Mesodermal cell (in vitro differentiated cells): ENCODE measurements around the gene DLX6.
"Not testable (repeated sequence)": the region's sequence is repeated elsewhere in the genome, so short reads cannot be mapped to it uniquely, and the experiment has no call there.

Source experiments
- H3K27ac ChIP-seq: 2 replicates; pipeline ENCODE4 v1.7.0; 2013; ENCODE audit warnings: mild to moderate bottlenecking, low read depth, low read length, moderate library complexity; ENCODE audit not compliant: severe bottlenecking
- H3K36me3 ChIP-seq: 2 replicates; pipeline ENCODE4 v1.7.1; 2013; ENCODE audit warnings: mild to moderate bottlenecking, low read length, moderate library complexity; ENCODE audit not compliant: control insufficient read depth, insufficient read depth
- H3K4me1 ChIP-seq: one replicate; pipeline ENCODE4 v1.7.1; 2013; ENCODE audit warnings: mild to moderate bottlenecking, low read length; ENCODE audit not compliant: insufficient read depth, control insufficient read depth, poor library complexity, severe bottlenecking
- H3K4me3 ChIP-seq: 2 replicates; pipeline ENCODE4 v1.7.0; 2013; ENCODE audit warnings: low read length, control low read depth, mild to moderate bottlenecking; ENCODE audit not compliant: insufficient read depth, poor library complexity, severe bottlenecking; ENCODE audit errors: extremely low read depth
- H3K9me3 ChIP-seq: 2 replicates; pipeline ENCODE4 v1.7.1; 2013; ENCODE audit warnings: mild to moderate bottlenecking, low read length, moderate library complexity; ENCODE audit not compliant: control insufficient read depth
- WGBS, 2 experiments: methylation state at CpG; one replicate each; pipeline ENCODE4 v1.1.5; 2013; ENCODE audit warnings: missing lambda C conversion rate in 2 of 2; ENCODE audit not compliant: insufficient coverage in 2 of 2; 5-methylcytosine and 5-hydroxymethylcytosine counted together

DLX6 gene

DNA sequence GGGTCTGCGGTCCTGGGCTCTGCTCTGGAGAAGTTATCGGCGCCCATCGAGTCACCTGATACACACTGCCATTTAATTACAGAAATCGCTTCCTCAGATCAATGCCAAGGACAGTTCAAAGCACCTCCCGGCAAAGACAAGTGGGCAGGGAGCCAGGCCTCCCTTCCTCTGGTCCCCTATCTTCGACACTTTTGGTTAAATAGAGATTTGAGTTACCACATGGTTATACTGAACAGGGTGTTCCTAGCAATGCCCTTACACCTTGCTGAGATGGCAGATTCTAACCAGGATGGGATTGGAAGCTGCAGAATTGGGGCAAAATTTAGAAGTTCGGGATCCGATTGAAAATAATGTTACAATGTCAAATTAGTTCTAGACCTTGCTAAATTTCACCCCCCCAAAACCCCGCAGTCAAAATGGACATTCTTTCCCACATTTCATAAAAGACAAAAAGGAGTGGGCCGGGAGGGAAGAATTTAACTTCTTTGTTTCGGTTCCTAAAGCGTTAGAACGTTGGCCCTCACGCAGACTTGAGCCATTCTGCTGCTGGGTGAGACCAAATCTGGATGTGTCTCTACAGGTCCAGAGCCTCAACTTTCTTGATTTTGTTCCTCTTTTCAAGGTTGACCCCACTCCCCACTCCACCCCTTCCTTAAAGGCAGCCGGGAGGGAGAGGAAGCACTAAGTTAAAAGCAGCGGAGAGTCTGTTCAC, 21.5 kb downstream of the DLX6 start:
- Histone ChIP-seq H3K4me3 (peak overlapping the region; percentile 9), H3K36me3 (no peaks in the 10 kb centered on the region)

DNA sequence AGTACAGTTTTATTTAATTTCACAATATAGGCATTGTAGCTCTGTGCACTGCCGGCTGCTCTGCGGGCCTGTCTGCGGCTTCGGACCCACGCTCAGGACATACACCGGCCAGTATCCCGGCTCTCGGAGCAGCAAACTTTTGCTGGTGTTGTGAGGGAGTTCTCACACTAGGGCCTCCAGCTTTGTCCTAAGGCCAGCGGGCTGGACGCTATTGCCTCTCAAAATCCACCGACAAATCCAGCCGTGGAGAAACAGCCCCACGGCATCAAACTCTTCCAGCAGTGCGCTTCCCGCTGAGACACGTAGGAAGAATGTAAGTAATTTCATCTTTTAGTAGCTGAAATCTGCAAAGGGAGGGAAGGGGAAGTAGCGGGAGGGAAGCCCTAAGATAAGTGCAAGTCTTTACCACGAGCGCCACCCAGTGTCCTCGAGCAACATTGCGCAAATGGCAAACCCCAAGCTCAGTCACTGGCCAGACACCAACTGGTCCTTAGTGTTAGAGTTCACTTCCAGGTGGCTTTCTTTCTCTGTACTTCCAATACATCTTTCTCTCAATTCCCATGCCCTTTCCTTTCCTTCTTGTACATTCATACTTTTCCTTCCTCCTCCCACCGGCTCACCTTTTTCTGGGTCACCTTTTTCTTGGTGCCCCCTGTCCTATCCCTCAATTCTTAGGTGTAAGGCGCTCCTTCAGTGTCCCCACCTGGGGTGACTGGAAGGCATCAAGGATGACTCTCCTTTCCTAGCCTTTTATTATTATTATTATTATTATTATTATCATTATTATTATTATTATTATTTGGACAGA, 22.3 kb downstream of the DLX6 start:
- peaks cover 14% of the 10 kb centered on the region for H3K4me1 ChIP-seq
- 0 to 2% methylated on average over 16 to 17 of the region's 23 CpGs for WGBS, 2 experiments
- peak overlapping the region; percentile 9 for H3K4me3 ChIP-seq

More for the DNA sequence above, 21.5 kb downstream of the DLX6 start:
- Histone ChIP-seq H3K4me1 (peaks cover 21% of the 10 kb centered on the region), H3K9me3 (no peaks in the 10 kb centered on the region), H3K27ac (no peak overlapping the region)
- WGBS, 2 experiments: 2 to 5% methylated on average over 7 to 12 of the region's 17 CpGs

DNA sequence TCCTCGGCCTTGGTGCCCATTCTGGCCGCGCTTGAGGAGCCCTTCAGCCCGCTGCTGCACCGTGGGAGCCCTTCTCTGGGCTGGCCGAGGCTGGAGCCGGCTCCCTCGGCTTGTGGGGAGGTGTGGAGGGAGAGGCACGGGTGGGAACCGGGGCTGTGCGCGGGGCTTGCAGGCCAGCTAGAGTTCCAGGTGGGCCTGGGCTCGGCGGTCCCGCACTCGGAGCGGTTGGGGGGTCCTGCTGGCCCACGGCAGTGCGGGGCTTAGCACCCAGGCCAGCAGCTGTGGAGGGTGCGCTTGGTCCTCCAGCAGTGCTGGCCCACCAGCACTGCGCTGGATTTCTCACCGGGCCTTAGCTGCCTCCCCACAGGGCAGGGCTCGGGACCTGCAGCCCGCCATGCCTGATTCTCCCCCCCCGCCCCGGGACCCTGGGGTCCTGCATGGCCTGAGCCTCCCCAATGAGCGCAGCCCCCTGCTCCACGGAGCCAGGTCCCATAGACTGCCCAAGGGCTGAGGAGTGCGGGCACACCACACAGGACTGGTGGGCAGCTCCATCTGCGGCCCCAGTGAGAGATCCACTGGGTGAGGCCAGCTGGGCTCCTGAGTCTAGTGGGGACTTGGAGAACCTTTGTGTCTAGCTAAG, 29.0 kb downstream of the DLX6 start:
- H3K36me3 ChIP-seq, H3K9me3 ChIP-seq, H3K4me1 ChIP-seq, H3K4me3 ChIP-seq, H3K27ac ChIP-seq: not testable (repeated sequence)
- WGBS, 2 experiments: 83 to 93% methylated on average over 13 to 22 of the region's 30 CpGs

More for the DNA sequence above, 22.3 kb downstream of the DLX6 start:
- Histone ChIP-seq H3K9me3 (no peaks in the 10 kb centered on the region), H3K27ac (no peak overlapping the region), H3K36me3 (no peaks in the 10 kb centered on the region)

DNA sequence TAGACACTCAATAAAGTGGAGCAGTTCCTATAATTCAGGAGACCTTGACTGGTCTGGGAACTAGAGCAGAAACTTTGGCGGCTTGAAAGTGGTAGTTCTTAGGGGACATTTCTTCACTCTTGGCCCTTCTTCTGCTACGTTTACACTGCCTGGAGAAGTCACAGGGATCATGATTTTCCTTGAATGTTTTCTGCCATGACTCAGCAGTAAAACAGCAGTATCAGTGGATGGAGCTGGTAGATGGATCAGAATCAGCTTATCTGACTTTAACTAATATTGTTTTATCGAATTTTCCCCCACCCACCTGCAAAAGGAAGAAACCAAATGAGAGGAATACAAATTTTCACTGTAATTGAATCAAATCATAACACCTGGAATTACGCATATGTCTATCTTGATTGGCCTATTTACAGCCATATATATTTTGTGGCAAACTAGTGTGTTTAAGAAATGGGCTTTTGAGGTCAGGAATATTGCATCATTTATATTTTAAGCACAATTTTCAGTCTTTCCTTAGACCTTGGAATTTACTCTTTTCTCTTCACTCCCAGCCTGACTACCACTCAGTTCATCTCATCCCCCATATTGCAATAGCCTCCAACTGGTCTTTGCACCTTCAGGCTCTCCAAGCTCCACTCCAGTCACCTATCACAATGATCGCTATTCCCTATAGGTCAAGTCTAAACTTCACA, 34.2 kb downstream of the DLX6 start:
- Histone ChIP-seq H3K36me3 (no peaks in the 10 kb centered on the region), H3K27ac (no peak overlapping the region), H3K4me1 (no peaks in the 10 kb centered on the region), H3K4me3 (no peak overlapping the region), H3K9me3 (no peaks in the 10 kb centered on the region)
- 76 to 83% methylated on average over 3 of the region's 5 CpGs for WGBS, 2 experiments

DNA sequence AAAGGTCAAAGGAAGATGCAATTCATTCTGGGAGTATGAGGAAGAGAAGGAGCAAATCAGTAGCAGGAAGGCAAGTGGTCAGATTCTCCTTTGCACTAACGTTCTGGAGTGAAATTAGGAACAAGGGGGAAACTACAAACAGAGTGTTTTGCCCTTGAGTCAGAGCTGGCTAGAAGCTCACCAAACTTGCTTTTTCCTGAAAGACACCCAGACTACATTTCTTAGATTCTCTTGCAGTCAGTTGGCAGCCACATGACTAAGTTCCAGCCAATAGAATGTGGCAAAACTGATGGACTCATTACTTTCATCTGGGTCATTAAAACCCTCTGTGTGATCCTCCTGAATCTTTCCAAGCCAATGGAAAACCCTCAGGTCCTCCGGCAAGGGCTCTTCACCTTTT, 37.9 kb downstream of the DLX6 start:
- 31 to 100% methylated on average over 1 of the region's 2 CpGs for WGBS, 2 experiments
- Histone ChIP-seq H3K4me3 (no peak overlapping the region), H3K27ac (no peak overlapping the region), H3K4me1 (no peaks in the 10 kb centered on the region), H3K36me3 (no peaks in the 10 kb centered on the region), H3K9me3 (no peaks in the 10 kb centered on the region)
